HG03039 (cell line): ENCODE results near the gene TRIO.

Experiments
- ATAC-seq: cut with Tn5 transposase; IDR thresholded peaks from one replicate; pipeline ENCODE4 v1.9.1; 2021; ENCODE audit warnings: mild to moderate bottlenecking, moderate library complexity; ENCODE audit not compliant: unreplicated experiment

The TRIO gene

GRCh38 chr5:14343376-14343775 is 200.2 kb downstream of the TRIO start:
- no peak for ATAC-seq

- ATAC-seq, result no peak
Measured at GRCh38 chr5:14347522-14347921, 204.4 kb downstream of the TRIO start.

GRCh38 chr5:14348142-14348541 is 205.0 kb downstream of the TRIO start:
- ATAC-seq, result no peak

GRCh38 chr5:14349029-14349428 is 205.9 kb downstream of the TRIO start:
- no peak for ATAC-seq

- no peak for ATAC-seq
Measured at GRCh38 chr5:14351086-14351661, 208.0 kb downstream of the TRIO start.

- ATAC-seq, result peak; percentile 85
Measured at GRCh38 chr5:14351845-14352712, 208.9 kb downstream of the TRIO start.

GRCh38 chr5:14353726-14354474 is 210.8 kb downstream of the TRIO start:
- ATAC-seq, result no peak

GRCh38 chr5:14355391-14355790 is 212.2 kb downstream of the TRIO start:
- no peak for ATAC-seq

- no peak for ATAC-seq
Measured at GRCh38 chr5:14356305-14356704, 213.2 kb downstream of the TRIO start.

- no peak for ATAC-seq
Measured at GRCh38 chr5:14357441-14357840, 214.3 kb downstream of the TRIO start.

- no peak for ATAC-seq
Measured at GRCh38 chr5:14357851-14358250, 214.7 kb downstream of the TRIO start.

GRCh38 chr5:14358536-14358935 is 215.4 kb downstream of the TRIO start:
- no peak for ATAC-seq

GRCh38 chr5:14359069-14360043 is 216.2 kb downstream of the TRIO start:
- ATAC-seq, result no peak

GRCh38 chr5:14362491-14362890 is 219.3 kb downstream of the TRIO start:
- no peak for ATAC-seq

GRCh38 chr5:14364096-14364495 is 221.0 kb downstream of the TRIO start:
- ATAC-seq, result no peak

GRCh38 chr5:14364576-14365472 is 221.7 kb downstream of the TRIO start:
- no peak for ATAC-seq

- no peak for ATAC-seq
Measured at GRCh38 chr5:14365831-14366430, 222.8 kb downstream of the TRIO start.

- ATAC-seq, result no peak
Measured at GRCh38 chr5:14366763-14367162, 223.6 kb downstream of the TRIO start.

GRCh38 chr5:14367364-14367763 is 224.2 kb downstream of the TRIO start:
- ATAC-seq, result no peak
